AG09309 (cell line): Measurements from ENCODE around the gene GIMAP8.
A peak's percentile ranks its signal among the peaks of the same experiment; 100 is the strongest.

ENCODE experiments used
- DNase-seq: peaks from one replicate; pipeline ENCODE4 v3.0.0-alpha.2; 2010; ENCODE audit warnings: low read depth
- H3K4me3 ChIP-seq: 2 replicates; pipeline ENCODE4 v1.5.1; 2011; ENCODE audit warnings: mild to moderate bottlenecking, low read depth, low read length, moderate library complexity; ENCODE audit not compliant: control insufficient read depth
- CTCF ChIP-seq: IDR thresholded peaks from 2 replicates; pipeline ENCODE4 v1.5.1; 2011; ENCODE audit warnings: mild to moderate bottlenecking, low read depth, low read length, inconsistent platforms; ENCODE audit not compliant: insufficient read depth, control insufficient read depth; ENCODE audit errors: missing control alignments

GIMAP8 gene

GRCh38 chr7:150404172-150404804, 46.1 kb upstream of the GIMAP8 start:
- H3K4me3 ChIP-seq = peak overlapping the region; percentile 67
- DNase-seq = no peak
- no peak for TF ChIP-seq CTCF

- no peak for TF ChIP-seq CTCF
- DNase-seq = peak; percentile 49
- H3K4me3 ChIP-seq = peak overlapping the region; percentile 67
Measured at GRCh38 chr7:150404805-150405583, 45.4 kb upstream of the GIMAP8 start.

GRCh38 chr7:150405584-150406311, 44.7 kb upstream of the GIMAP8 start:
- peak overlapping the region; percentile 67 for H3K4me3 ChIP-seq
- no peak for DNase-seq
- TF ChIP-seq CTCF = no peak

GRCh38 chr7:150406312-150406566, 44.2 kb upstream of the GIMAP8 start:
- TF ChIP-seq CTCF = no peak
- DNase-seq = no peak
- peak overlapping the region; percentile 67 for H3K4me3 ChIP-seq

GRCh38 chr7:150406567-150407421, 43.6 kb upstream of the GIMAP8 start:
- no peak for DNase-seq
- no peak overlapping the region; the same call in 1 of the 2 replicates for H3K4me3 ChIP-seq
- TF ChIP-seq CTCF = no peak
